Neural crest cell (in vitro differentiated cells): ENCODE data around the gene EIF2B2. TPM values are rescaled to one million over a fixed set of nuclear protein-coding genes. Genes with fewer than 3 reads are reported as not detected.
A peak's percentile ranks its signal among the peaks of the same experiment; 100 is the strongest.

Source experiments
- DNase-seq: peaks from one replicate; pipeline ENCODE4 v3.0.0; 2021; ENCODE audit warnings: low read depth, mixed read lengths, low spot score
- H3K27ac Mint-ChIP-seq: one replicate; pipeline ENCODE4 v1.8.0; 2021; ENCODE audit warnings: mild to moderate bottlenecking, mixed read lengths; ENCODE audit not compliant: unreplicated experiment
- H3K27me3 Mint-ChIP-seq: 2 replicates; pipeline ENCODE4 v1.8.0; 2021; ENCODE audit warnings: low read depth, mild to moderate bottlenecking, mixed read lengths
- H3K36me3 Mint-ChIP-seq: 2 replicates; pipeline ENCODE4 v1.8.0; 2021; ENCODE audit warnings: low read depth, mild to moderate bottlenecking, mixed read lengths
- H3K4me1 Mint-ChIP-seq: 2 replicates; pipeline ENCODE4 v1.8.0; 2021; ENCODE audit warnings: mixed read lengths
- H3K4me3 Mint-ChIP-seq: one replicate; pipeline ENCODE4 v1.8.0; 2021; ENCODE audit warnings: mild to moderate bottlenecking, mixed read lengths
- H3K9me3 Mint-ChIP-seq: 2 replicates; pipeline ENCODE4 v1.8.0; 2021; ENCODE audit warnings: mixed read lengths
- total RNA-seq: library from RNA; stranded (reverse); gene quantifications from 2 replicates; pipeline ENCODE4 v1.2.1, GENCODE V29; 2021
- TF ChIP-seq, protein P1 (sequence below): fragments of 200-600 bp; sonication (generic); conservative IDR thresholded peaks from 2 replicates; pipeline ENCODE4 v1.5.0; 2021; ENCODE audit warnings: antibody characterized with exemption, mild to moderate bottlenecking

EIF2B2 gene
- total RNA-seq, 1 donor from 2014 or later = 50.5 TPM

DNA sequence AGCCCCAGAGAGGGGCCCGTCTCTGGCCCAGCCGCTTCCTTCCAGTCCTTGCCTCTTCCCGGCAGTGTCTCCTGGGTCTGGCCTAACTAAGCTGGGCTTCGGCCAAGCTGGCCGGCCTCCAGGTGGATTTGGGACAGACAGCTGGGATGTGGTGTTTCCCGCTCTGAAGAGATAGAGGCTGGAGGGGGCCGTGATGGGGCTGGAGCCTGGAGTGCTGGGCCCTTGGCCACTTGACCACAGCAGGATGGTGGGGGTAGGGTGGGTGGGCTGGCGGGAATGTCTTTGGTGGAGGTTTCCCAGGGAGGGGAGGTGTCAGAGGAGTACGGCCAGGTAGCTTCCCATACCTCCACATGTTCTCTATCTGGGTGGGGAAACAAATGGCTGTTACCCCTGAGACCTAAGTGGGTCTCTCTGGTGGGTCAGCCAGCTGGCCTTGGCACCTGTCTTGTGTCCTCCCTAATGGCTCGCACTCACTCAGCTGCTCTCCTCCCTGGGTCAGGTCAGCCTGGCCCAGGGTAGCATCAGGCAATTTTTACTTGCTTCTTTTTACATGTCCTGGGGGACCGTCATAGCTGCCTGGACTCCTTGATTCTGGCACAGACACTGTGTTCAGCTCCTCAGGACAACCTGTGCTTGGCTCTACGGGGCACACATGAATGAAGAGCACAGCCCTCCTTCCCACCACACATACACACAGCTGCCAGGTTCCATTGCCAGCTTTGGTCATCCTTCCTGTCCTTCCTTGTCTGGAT lies 27.5 kb upstream of the EIF2B2 start:
- TF ChIP-seq, protein P1, sequence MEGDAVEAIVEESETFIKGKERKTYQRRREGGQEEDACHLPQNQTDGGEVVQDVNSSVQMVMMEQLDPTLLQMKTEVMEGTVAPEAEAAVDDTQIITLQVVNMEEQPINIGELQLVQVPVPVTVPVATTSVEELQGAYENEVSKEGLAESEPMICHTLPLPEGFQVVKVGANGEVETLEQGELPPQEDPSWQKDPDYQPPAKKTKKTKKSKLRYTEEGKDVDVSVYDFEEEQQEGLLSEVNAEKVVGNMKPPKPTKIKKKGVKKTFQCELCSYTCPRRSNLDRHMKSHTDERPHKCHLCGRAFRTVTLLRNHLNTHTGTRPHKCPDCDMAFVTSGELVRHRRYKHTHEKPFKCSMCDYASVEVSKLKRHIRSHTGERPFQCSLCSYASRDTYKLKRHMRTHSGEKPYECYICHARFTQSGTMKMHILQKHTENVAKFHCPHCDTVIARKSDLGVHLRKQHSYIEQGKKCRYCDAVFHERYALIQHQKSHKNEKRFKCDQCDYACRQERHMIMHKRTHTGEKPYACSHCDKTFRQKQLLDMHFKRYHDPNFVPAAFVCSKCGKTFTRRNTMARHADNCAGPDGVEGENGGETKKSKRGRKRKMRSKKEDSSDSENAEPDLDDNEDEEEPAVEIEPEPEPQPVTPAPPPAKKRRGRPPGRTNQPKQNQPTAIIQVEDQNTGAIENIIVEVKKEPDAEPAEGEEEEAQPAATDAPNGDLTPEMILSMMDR = no peak
- DNase-seq = no peak
- Mint-ChIP-seq H3K4me3 (no peak overlapping the region), H3K27me3 (no peaks in the 10 kb centered on the region), H3K36me3 (no peaks in the 10 kb centered on the region), H3K27ac (no peak overlapping the region), H3K4me1 (peaks cover 34% of the 10 kb centered on the region), H3K9me3 (no peaks in the 10 kb centered on the region)

DNA sequence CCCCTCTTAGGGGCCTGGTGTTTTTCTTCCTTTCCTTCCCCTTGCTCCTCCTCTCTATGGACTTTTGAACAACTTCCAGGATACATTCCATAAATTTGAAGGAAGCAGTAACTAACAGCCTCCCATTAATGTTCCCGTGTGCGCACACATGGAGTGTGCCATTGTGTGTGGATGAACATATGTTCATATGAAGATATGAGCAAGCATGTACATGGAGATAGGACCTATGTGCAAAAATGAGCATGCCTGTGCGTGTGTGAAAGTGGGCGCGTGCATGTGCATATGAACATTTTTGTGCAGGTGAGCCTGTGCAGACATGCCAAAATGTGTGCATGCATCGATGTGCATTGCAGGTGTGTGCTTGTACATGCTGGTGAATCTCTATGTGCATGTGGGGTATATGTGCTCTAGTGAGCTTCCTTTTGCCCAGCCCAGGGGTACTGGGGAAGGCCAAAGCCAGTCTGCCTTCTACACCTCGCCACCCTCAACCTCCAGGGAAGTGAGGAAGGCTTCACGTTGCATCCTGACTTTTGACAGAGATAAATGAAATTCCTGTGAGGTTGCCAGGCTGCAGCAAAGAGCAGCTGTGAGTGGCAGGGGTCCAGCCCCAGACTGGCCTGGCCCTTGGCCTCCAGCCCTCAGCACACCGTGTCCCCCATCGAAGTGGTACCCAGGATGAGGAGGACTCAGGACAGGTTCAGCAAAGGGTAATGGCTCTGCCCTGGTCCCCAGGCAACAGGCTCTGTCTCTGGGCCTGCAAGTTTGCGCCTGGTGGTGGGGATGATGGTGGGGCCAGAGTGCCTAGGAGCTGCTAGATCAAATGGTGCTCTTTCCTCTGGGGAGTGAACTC lies 26.2 kb upstream of the EIF2B2 start:
- TF ChIP-seq, protein P1 = no peak
- Mint-ChIP-seq H3K27me3 (no peaks in the 10 kb centered on the region), H3K27ac (no peak overlapping the region)

DNA sequence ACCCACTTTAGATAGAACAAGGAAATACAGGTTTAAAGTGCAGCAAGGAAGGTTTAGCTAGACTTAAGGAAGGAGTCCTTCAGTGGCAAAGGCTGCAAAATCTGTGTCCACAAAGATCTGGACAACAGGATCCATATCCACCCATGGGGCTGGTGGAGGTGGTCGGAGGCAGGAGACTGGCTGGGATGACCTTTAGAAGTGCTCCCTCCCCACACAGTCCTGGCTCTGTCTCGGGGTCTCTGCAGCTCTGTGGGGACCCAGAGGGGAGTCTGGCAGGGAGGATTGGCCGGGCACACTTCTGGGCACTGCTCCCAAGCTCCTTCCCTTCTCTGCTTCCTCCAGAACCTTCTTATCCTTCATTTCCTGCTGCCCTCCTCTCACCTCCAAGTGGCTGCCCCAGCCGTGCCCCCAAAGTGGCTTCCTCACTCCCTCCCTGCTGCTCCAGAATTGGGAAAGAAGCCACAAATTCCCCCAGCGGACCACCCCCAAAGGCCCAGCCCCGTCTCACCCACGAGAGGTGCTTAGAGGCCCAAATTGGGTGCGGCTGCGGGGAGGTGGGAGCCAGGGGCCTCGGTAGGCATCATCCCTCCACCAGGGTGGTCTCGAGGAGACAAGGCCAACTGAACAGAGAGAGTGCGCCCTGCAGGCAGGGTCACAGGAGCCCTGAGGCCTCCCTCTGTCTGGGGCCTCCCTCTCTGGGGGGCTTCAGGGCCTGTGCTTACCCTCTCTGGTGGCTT lies 25.4 kb upstream of the EIF2B2 start:
- no peaks in the 10 kb centered on the region for H3K27me3 Mint-ChIP-seq
- no peak overlapping the region for H3K4me3 Mint-ChIP-seq
- no peaks in the 10 kb centered on the region for H3K9me3 Mint-ChIP-seq
- peaks cover 44% of the 10 kb centered on the region for H3K4me1 Mint-ChIP-seq
- no peak for DNase-seq
- peak overlapping the region; percentile 67 for H3K27ac Mint-ChIP-seq
- TF ChIP-seq, protein P1 = no peak
- no peaks in the 10 kb centered on the region for H3K36me3 Mint-ChIP-seq

More for the DNA sequence above, 26.2 kb upstream of the EIF2B2 start:
- Mint-ChIP-seq H3K9me3 (no peaks in the 10 kb centered on the region), H3K4me1 (peaks cover 44% of the 10 kb centered on the region), H3K4me3 (no peak overlapping the region), H3K36me3 (no peaks in the 10 kb centered on the region)
- no peak for DNase-seq

DNA sequence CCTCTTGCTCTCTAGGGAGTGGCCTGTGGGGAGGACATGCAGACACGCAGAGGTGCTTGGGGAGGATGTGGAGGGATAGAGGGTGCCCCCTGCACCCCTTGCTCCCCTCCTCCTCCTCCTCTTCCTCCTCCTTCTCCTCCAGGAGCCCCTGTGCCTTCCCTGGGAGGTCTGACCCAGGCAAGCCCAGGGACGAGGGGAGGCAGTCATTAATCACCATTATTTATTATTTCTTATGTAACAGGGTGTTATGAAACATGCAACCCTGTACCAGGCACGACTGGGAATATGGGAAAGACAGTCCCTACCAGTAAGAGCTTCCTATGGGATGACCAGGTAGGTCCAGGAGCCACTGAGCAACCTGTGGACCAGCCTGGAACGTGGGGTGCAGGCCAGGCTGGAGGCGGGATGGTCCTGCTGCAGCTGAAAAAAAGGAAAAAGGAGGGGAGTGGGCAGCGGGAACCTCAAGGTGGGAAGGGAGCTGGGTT lies 24.8 kb upstream of the EIF2B2 start:
- TF ChIP-seq, protein P1 = no peak
- DNase-seq = no peak
- Mint-ChIP-seq H3K27me3 (no peaks in the 10 kb centered on the region), H3K27ac (peak overlapping the region; percentile 75), H3K36me3 (no peaks in the 10 kb centered on the region), H3K4me3 (no peak overlapping the region), H3K9me3 (no peaks in the 10 kb centered on the region), H3K4me1 (peaks cover 40% of the 10 kb centered on the region)

DNA sequence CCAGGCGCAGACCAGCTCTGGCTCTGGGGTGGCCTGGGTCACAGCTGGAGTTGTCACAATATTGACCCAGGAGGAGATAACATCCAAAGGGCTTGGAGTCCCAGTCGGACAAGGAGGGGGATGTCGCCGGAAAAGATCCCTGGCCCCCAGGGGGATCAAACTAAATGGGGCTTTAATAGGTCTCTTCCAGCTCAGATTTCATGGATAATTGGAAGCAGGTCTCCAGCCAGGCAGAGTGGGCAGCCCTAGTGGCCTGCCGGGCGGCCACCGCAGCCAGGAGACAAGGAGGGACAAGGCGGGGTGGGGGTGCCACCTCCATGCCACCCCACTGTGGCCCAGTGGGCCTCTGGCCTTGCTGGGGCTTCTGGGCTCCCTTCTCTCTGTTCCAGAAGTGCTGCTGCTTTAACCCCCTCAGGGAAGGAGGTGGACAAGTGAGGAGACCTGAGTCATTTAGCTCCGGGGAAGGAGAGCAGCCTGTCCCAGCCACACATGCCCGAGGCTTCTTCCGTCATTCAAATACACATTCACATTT lies 24.2 kb upstream of the EIF2B2 start:
- no peaks in the 10 kb centered on the region for H3K27me3 Mint-ChIP-seq
- no peaks in the 10 kb centered on the region for H3K9me3 Mint-ChIP-seq
- no peak for DNase-seq
- TF ChIP-seq, protein P1 = no peak
- H3K4me3 Mint-ChIP-seq = no peak overlapping the region
- no peak overlapping the region for H3K27ac Mint-ChIP-seq
- H3K36me3 Mint-ChIP-seq = no peaks in the 10 kb centered on the region
- H3K4me1 Mint-ChIP-seq = peaks cover 40% of the 10 kb centered on the region
